Right renal cortex interstitium (tissue), 3 donors: Measurements from ENCODE around the gene PRRG2. TPM values are rescaled to one million over a fixed set of nuclear protein-coding genes. Genes with fewer than 3 reads are reported as not detected.

Experiments
- DNase-seq, 3 donors: peaks; one replicate each; pipeline ENCODE4 v3.0.0-alpha.2; 2013; ENCODE audit warnings: low read depth in 3 of 3, low spot score in 2 of 3
- polyA plus RNA-seq, 3 donors: library from polyadenylated mRNA; unstranded; fragments of 120-200 nt; gene quantifications; one replicate each; pipeline ENCODE4 v1.2.1, GENCODE V29; 2013; ENCODE audit not compliant: insufficient read length in 3 of 3

The PRRG2 gene
- polyA plus RNA-seq, 3 donors = 7.1 to 8.5 (median 7.1) TPM

GRCh38 chr19:49636233-49636932 is 55.3 kb downstream of the PRRG2 start:
- no peak for DNase-seq

GRCh38 chr19:49637821-49638738 is 57.0 kb downstream of the PRRG2 start:
- no peak for DNase-seq

DNA sequence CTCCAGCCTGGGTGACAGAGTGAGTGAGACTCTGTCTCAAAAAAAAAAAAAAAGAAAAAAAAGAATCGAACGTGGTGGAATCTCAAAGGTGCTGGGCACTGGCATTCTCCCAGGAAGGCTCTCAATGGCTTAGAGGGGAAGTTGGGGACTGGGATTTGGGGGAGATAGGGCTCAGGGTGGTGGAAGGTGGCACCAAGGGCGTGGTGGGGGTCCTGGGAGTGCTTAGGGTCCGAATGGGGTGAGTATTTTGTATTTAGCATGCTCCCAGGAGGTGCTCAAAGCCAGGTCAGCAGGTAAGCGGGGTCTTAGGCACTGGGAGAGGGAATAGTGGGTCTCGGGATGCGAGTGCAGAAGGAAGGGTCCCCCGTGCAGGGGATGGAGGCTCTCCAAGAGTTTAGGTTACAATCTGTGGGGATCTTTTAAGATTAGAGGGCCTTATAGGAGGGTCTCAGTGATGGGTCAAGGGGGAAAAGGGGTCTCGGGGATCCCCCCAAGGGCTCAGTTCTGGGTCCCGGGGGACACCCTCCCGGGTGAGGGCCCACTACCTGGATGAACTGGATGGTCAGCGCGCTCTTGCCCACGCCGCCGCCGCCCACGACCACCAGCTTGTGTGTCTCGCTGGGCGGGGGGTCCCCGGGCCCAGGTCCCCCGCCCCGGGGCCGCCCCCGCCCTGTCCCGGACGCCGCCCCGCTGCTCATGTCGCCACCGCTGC is 58.4 kb downstream of the PRRG2 start:
- DNase-seq = no peak

DNA sequence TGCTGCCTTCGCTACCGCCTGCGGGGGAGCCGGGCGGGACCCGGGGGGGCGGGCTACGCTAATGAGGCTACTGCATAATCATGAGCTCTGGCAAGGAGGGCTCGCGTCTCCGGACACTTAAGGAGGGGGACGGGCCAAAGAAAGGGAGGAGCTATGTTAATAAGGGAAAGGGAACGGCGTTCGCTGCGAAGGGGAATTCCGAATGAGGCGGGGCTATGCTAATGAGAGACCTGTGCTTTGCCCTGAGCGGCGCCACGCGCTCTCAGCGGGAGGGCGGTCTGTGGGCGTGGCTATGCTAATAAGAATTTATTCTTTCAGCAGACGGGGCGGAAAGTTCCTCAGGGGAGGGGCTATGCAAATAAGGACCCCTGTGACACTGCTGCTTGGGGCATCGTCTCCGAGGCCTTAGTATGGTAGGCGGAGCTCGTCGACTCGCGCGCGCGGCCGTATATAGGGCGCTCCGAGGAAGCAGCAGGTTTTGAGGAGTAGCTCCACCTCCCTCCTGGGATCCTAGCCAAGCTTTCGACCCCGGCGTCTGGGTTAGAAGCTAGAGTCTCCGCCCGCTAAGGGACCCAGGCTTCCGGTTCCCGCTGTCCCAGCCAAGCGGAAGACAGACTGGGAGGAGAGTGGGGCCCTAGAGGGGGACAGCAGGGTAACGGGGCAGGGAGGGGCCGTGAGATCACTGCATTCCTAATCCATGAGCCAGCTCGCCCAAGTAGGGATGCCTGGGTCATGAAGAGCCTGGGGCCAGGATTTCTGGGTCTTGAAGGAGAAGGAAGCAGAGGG is 59.2 kb downstream of the PRRG2 start, which contains the start of gene RRAS:
RRAS (minus strand) TSS at position 31 of the 786 bp plus-strand sequence. CDS start 45 bp downstream, outside the sequence.
- DNase-seq = peak; percentile 99 to 100 (median 99)

Other genes with a start within 250 kb of the PRRG2 start
- 10 to 100 TPM; 32.7 to 37.7 (median 36.9) TPM for gene CD37, start 245.9 kb upstream of the PRRG2 start, polyA plus RNA-seq
- gene TEAD2, start 218.9 kb upstream of the PRRG2 start, polyA plus RNA-seq = 10 to 100 TPM; 86.1 to 89.1 (median 86.1) TPM
- 1 to 10 TPM; 4.5 to 5.3 (median 4.7) TPM for gene DKKL1, start 217.4 kb upstream of the PRRG2 start, polyA plus RNA-seq
- under 1 TPM; 0.14 to 0.45 (median 0.18) TPM for gene KASH5, start 193.1 kb upstream of the PRRG2 start, polyA plus RNA-seq
- gene PTH2, start 157.9 kb upstream of the PRRG2 start, polyA plus RNA-seq = not detected
- not detected for gene GFY, start 155.9 kb upstream of the PRRG2 start, polyA plus RNA-seq
- under 1 TPM; 0.25 to 0.33 (median 0.31) TPM for gene SLC17A7, start 139.8 kb upstream of the PRRG2 start, polyA plus RNA-seq
- 10 to 100 TPM; 81.1 to 84.9 (median 84.7) TPM for gene PIH1D1, start 129.5 kb upstream of the PRRG2 start, polyA plus RNA-seq
- 10 to 100 TPM; 14.5 to 15.0 (median 14.8) TPM for gene ALDH16A1, start 128.1 kb upstream of the PRRG2 start, polyA plus RNA-seq
- gene FLT3LG, start 107.1 kb upstream of the PRRG2 start, polyA plus RNA-seq = 1 to 10 TPM; 2.6 to 3.2 (median 2.7) TPM
- 1,000 to 10,000 TPM; 2,089 to 2,580 (median 2,270) TPM for gene RPL13A, start 93.7 kb upstream of the PRRG2 start, polyA plus RNA-seq
- 1,000 to 10,000 TPM; 2,847 to 3,056 (median 2,982) TPM for gene RPS11, start 84.9 kb upstream of the PRRG2 start, polyA plus RNA-seq
- gene FCGRT, start 68.7 kb upstream of the PRRG2 start, polyA plus RNA-seq = 100 to 1,000 TPM; 219 to 252 (median 230) TPM
- 10 to 100 TPM; 10.0 to 10.9 (median 10.2) TPM for gene RCN3, start 53.3 kb upstream of the PRRG2 start, polyA plus RNA-seq
- 10 to 100 TPM; 61.2 to 69.1 (median 64.3) TPM for gene NOSIP, start 760 bp upstream of the PRRG2 start, polyA plus RNA-seq
- 10 to 100 TPM; 13.6 to 16.3 (median 15.1) TPM for gene PRR12, start 9.9 kb downstream of the PRRG2 start, polyA plus RNA-seq
- 10 to 100 TPM; 19.8 to 23.1 (median 21.3) TPM for gene RRAS, start 58.8 kb downstream of the PRRG2 start, polyA plus RNA-seq
- 10 to 100 TPM; 24.3 to 31.6 (median 25.6) TPM for gene SCAF1, start 60.9 kb downstream of the PRRG2 start, polyA plus RNA-seq
- gene IRF3, start 84.5 kb downstream of the PRRG2 start, polyA plus RNA-seq = 10 to 100 TPM; 37.6 to 41.5 (median 39.3) TPM
- 10 to 100 TPM; 16.4 to 21.9 (median 19.4) TPM for gene BCL2L12, start 84.6 kb downstream of the PRRG2 start, polyA plus RNA-seq
- 100 to 1,000 TPM; 205 to 221 (median 219) TPM for gene PRMT1, start 96.0 kb downstream of the PRRG2 start, polyA plus RNA-seq
- under 1 TPM; 0.64 to 0.67 (median 0.64) TPM for gene ADM5, start 108.3 kb downstream of the PRRG2 start, polyA plus RNA-seq
- gene CPT1C, start 109.8 kb downstream of the PRRG2 start, polyA plus RNA-seq = 10 to 100 TPM in 1 of 3 donors, 1 to 10 TPM in 2; 8.0 to 10.9 (median 9.0) TPM
- under 1 TPM in 2 of 3 donors, not detected in 1; 0.10 to 0.15 TPM for gene TSKS, start 182.0 kb downstream of the PRRG2 start, polyA plus RNA-seq
- 10 to 100 TPM; 40.8 to 48.0 (median 43.7) TPM for gene AP2A1, start 185.7 kb downstream of the PRRG2 start, polyA plus RNA-seq
- gene FUZ, start 232.0 kb downstream of the PRRG2 start, polyA plus RNA-seq = 10 to 100 TPM; 29.3 to 37.1 (median 37.0) TPM
- 10 to 100 TPM; 55.8 to 65.6 (median 56.0) TPM for gene MED25, start 237.0 kb downstream of the PRRG2 start, polyA plus RNA-seq